Measurements from ENCODE around the gene ZBTB16. TPM values are rescaled to one million over a fixed set of nuclear protein-coding genes. Genes with fewer than 3 reads are reported as not detected.
A peak's percentile ranks its signal among the peaks of the same experiment; 100 is the strongest.

ZBTB16 gene
- total RNA-seq, 1 experiment from 2014 or later: 70.4 TPM

- BruUV-seq (replicated peaks): no TSS peak
- TF ChIP-seq CTCF (IDR thresholded peaks at IDR 0.05; ENCODE audit: unreplicated experiment): no peak
- no peaks in the 10 kb centered on the region for H3K27me3 Mint-ChIP-seq (ENCODE audit: insufficient read depth, unreplicated experiment)
- peak overlapping the region; percentile 25 for H3K4me3 Mint-ChIP-seq (ENCODE audit: unreplicated experiment)
- peak overlapping the region; percentile 88 for H3K27ac Mint-ChIP-seq (ENCODE audit: low read depth, unreplicated experiment)
- intact Hi-C loops (cut with micrococcal nuclease): no loop called here
- no peaks in the 10 kb centered on the region for H3K9me3 Mint-ChIP-seq (ENCODE audit: unreplicated experiment)
- ChIA-PET POLR2A (interaction anchor here (0.6 to 3.6 kb wide), 8 partner anchors 9 to 53 kb away, joined by 3 to 12 read pairs (median 4); no protein-coding TSS in a partner anchor), CTCF (interaction anchor here (0.7 to 1.4 kb wide), 4 partner anchors 17 to 116 kb away, joined by 3 to 4 read pairs (median 3); no protein-coding TSS in a partner anchor)
- H3K4me1 Mint-ChIP-seq (ENCODE audit: insufficient read depth, unreplicated experiment): peaks cover 92% of the 10 kb centered on the region
- H3K36me3 Mint-ChIP-seq (ENCODE audit: insufficient read depth, unreplicated experiment): peaks cover 97% of the 10 kb centered on the region
- no peak for DNase-seq (ENCODE audit: unreplicated experiment)
Observed at GRCh38 chr11:114108501-114109205, 49.1 kb downstream of the ZBTB16 start.

- Mint-ChIP-seq H3K27me3 (ENCODE audit: insufficient read depth, unreplicated experiment) (no peaks in the 10 kb centered on the region), H3K4me1 (ENCODE audit: insufficient read depth, unreplicated experiment) (peaks cover 91% of the 10 kb centered on the region), H3K27ac (ENCODE audit: low read depth, unreplicated experiment) (peak overlapping the region; percentile 88), H3K36me3 (ENCODE audit: insufficient read depth, unreplicated experiment) (peaks cover 97% of the 10 kb centered on the region), H3K9me3 (ENCODE audit: unreplicated experiment) (no peaks in the 10 kb centered on the region), H3K4me3 (ENCODE audit: unreplicated experiment) (peak overlapping the region; percentile 58)
- BruUV-seq (replicated peaks): no TSS peak
- TF ChIP-seq CTCF (IDR thresholded peaks at IDR 0.05; ENCODE audit: unreplicated experiment): no peak
- ChIA-PET POLR2A (interaction anchor here (0.9 to 3.6 kb wide), 4 partner anchors 10 to 50 kb away, joined by 3 to 12 read pairs (median 4); no protein-coding TSS in a partner anchor), CTCF (interaction anchor here (0.7 to 1.2 kb wide), 2 partner anchors 16 to 117 kb away, joined by 3 read pairs; no protein-coding TSS in a partner anchor)
- intact Hi-C loops (cut with micrococcal nuclease): no loop called here
- no peak for DNase-seq (ENCODE audit: unreplicated experiment)
Observed at GRCh38 chr11:114109206-114110090, 49.9 kb downstream of the ZBTB16 start.

- peaks cover 91% of the 10 kb centered on the region for H3K4me1 Mint-ChIP-seq (ENCODE audit: insufficient read depth, unreplicated experiment)
Observed at GRCh38 chr11:114110123-114110522, 50.6 kb downstream of the ZBTB16 start.

More at GRCh38 chr11:114110123-114110522, 50.6 kb downstream of the ZBTB16 start:
- Mint-ChIP-seq H3K27me3 (ENCODE audit: insufficient read depth, unreplicated experiment) (no peaks in the 10 kb centered on the region), H3K9me3 (ENCODE audit: unreplicated experiment) (no peaks in the 10 kb centered on the region), H3K27ac (ENCODE audit: low read depth, unreplicated experiment) (peak overlapping the region; percentile 88), H3K4me3 (ENCODE audit: unreplicated experiment) (peak overlapping the region; percentile 58), H3K36me3 (ENCODE audit: insufficient read depth, unreplicated experiment) (peaks cover 97% of the 10 kb centered on the region)
- POLR2A ChIA-PET: interaction anchor here (0.9 to 3.6 kb wide), 4 partner anchors 9 to 35 kb away, joined by 3 to 12 read pairs (median 4); no protein-coding TSS in a partner anchor
- intact Hi-C loops (cut with micrococcal nuclease): no loop called here
- no peak for TF ChIP-seq CTCF (IDR thresholded peaks at IDR 0.05; ENCODE audit: unreplicated experiment)
- no TSS peak for BruUV-seq (replicated peaks)
- DNase-seq (ENCODE audit: unreplicated experiment): no peak
- CTCF ChIA-PET: interaction anchor here (0.8 kb wide), 1 partner anchor 116 kb away, joined by 3 read pairs; no protein-coding TSS in a partner anchor
